Type B pancreatic cell (in vitro differentiated cells): ENCODE measurements around the gene SDCBP2. TPM values are rescaled to one million over a fixed set of nuclear protein-coding genes. Genes with fewer than 3 reads are reported as not detected.

Experiments used
- DNase-seq: peaks from one replicate; pipeline ENCODE4 v3.0.0; 2021; ENCODE audit warnings: mixed read lengths; ENCODE audit not compliant: unreplicated experiment; ENCODE audit errors: extremely low spot score
- H3K27ac Mint-ChIP-seq: 2 replicates; pipeline ENCODE4 v1.8.0; 2021; ENCODE audit warnings: mild to moderate bottlenecking, mixed read lengths
- H3K27me3 Mint-ChIP-seq: 2 replicates; pipeline ENCODE4 v1.8.0; 2021; ENCODE audit warnings: mixed read lengths
- H3K36me3 Mint-ChIP-seq: 2 replicates; pipeline ENCODE4 v1.8.0; 2021; ENCODE audit warnings: mixed read lengths
- H3K4me1 Mint-ChIP-seq: one replicate; pipeline ENCODE4 v1.8.0; 2021; ENCODE audit warnings: mixed read lengths; ENCODE audit not compliant: unreplicated experiment
- H3K4me3 Mint-ChIP-seq: 2 replicates; pipeline ENCODE4 v1.8.0; 2021; ENCODE audit warnings: mild to moderate bottlenecking, mixed read lengths
- H3K9me3 Mint-ChIP-seq: 2 replicates; pipeline ENCODE4 v1.8.0; 2021; ENCODE audit warnings: mixed read lengths
- total RNA-seq: library from RNA; stranded (reverse); gene quantifications from 2 replicates; pipeline ENCODE4 v1.2.1, GENCODE V29; 2021; ENCODE audit warnings: low replicate concordance
- TF ChIP-seq, protein P1 (sequence below): fragments of 200-600 bp; sonication (generic); conservative IDR thresholded peaks from 2 replicates; pipeline ENCODE4 v1.5.0; 2021; ENCODE audit warnings: antibody characterized with exemption, mild to moderate bottlenecking

The SDCBP2 gene
- total RNA-seq, 1 donor from 2014 or later, result 4.9 TPM

DNA sequence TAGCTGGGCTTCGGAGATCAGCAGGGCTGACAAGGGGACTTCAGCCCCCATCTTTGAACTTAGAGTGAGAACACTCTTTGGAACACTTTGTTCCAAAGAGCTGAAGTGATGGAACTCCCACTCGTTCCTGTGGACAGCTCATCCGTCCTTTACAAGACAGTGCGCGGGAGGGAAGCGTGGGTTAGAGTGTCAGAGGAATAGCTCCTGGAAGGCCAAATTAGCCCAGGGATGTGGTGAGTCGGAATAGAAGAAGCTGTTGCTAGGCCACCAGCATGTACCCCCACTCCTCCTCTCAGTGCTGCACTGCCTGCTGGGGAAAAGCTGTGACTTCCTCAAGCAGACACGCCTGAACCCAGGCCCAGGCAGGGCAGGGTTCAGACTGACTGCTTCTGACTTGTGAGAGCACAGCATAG lies 1.7 kb downstream of the SDCBP2 start:
- H3K4me1 Mint-ChIP-seq, result peaks cover 19% of the 10 kb centered on the region
- H3K27ac Mint-ChIP-seq, result no peak overlapping the region
- no peaks in the 10 kb centered on the region for H3K27me3 Mint-ChIP-seq
- no peaks in the 10 kb centered on the region for H3K36me3 Mint-ChIP-seq
- H3K9me3 Mint-ChIP-seq, result no peaks in the 10 kb centered on the region
- TF ChIP-seq, protein P1, sequence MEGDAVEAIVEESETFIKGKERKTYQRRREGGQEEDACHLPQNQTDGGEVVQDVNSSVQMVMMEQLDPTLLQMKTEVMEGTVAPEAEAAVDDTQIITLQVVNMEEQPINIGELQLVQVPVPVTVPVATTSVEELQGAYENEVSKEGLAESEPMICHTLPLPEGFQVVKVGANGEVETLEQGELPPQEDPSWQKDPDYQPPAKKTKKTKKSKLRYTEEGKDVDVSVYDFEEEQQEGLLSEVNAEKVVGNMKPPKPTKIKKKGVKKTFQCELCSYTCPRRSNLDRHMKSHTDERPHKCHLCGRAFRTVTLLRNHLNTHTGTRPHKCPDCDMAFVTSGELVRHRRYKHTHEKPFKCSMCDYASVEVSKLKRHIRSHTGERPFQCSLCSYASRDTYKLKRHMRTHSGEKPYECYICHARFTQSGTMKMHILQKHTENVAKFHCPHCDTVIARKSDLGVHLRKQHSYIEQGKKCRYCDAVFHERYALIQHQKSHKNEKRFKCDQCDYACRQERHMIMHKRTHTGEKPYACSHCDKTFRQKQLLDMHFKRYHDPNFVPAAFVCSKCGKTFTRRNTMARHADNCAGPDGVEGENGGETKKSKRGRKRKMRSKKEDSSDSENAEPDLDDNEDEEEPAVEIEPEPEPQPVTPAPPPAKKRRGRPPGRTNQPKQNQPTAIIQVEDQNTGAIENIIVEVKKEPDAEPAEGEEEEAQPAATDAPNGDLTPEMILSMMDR, result no peak
- no peak overlapping the region for H3K4me3 Mint-ChIP-seq
- peak; percentile 51 for DNase-seq

DNA sequence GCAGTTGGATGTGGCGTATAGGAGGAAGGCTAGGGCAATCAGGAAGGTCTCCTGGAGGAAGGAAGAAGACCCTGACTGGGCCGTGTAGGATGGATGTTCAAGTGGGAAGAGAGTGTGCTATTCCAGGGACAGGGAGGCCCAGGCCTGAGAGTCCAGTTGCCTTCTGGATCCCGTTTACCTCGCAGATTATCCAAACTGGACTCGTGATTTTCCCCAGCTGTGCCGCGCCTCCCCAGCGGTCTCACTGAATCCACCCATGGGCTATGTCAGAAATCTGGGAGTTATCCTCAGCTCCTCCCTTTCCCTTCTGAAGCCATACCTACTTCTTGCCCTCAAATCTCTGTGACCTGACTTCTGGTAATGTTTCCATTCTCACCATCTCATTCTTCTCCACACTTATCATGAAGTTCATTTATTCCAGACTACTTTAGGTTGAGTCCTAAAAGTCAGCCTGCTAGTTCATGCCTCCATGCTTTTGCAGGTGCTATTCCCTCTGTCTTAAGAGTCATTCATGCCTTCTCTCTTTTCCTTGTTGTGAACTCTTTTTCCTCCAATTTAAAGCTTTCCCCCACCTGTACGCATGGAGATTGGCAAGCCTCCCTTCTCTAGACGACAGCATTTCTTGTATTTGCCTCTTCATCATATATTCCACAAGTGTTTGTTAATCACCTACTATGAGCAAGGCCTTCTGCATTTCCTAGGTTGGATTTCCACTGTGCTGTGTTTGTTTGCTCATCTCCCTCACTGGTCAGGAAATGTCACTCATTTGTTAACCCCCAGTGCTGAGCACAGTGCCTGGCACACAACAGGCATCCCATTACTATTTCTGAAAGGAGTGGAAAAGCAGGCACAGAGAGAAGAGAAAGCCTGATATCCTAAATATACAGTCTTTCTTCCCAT lies 2.7 kb downstream of the SDCBP2 start:
- H3K27me3 Mint-ChIP-seq, result peaks cover 6% of the 10 kb centered on the region
- H3K4me3 Mint-ChIP-seq, result no peak overlapping the region
- TF ChIP-seq, protein P1, result no peak
- peaks cover 19% of the 10 kb centered on the region for H3K4me1 Mint-ChIP-seq
- DNase-seq, result peak; percentile 55
- no peaks in the 10 kb centered on the region for H3K9me3 Mint-ChIP-seq
- H3K27ac Mint-ChIP-seq, result no peak overlapping the region
- H3K36me3 Mint-ChIP-seq, result no peaks in the 10 kb centered on the region

DNA sequence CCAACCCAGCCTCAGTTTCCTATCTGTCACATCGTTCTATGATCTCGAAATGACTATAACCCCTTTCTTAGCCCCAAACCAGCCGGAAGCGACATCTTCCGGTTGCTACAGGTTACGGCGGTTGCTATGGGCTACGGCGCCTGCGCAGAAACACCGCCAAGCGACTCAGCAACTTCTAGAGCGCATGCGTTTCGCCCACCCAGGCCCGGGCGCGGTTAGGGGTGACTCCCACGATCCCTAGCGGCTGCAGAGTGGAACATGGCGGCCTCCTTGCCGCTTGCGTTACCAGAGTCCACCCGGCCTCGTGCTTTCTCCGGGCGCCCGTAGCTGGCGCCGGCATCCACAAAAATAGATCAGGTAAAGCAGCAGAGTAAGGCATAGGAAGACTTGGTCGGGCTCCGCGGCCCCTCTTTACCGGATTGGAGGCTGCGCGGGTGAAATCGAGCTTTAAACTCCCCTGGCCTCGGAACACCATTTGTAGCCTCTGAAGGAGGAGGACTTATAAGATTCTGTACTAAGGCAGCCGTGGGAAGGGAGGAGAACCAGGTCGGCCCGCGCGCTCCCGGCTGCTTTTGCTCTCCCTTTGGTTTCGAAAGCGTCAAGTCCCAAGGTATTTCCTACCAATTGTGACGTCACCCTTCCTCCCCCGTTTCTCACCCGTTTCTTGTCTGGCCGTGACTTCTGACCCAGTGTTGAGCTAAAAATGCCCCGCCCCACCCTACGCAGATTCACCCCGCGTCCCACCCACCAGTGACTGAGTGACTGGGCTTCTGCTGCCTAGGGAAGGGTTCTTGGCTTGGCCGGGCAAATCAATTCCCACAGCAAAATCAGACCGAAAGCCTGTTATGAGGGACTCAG lies 3.5 kb downstream of the SDCBP2 start:
- peak; percentile 98 for DNase-seq
- H3K4me1 Mint-ChIP-seq, result peaks cover 19% of the 10 kb centered on the region
- no peak overlapping the region for H3K4me3 Mint-ChIP-seq
- no peak overlapping the region for H3K27ac Mint-ChIP-seq
- no peaks in the 10 kb centered on the region for H3K36me3 Mint-ChIP-seq
- TF ChIP-seq, protein P1, result peak; percentile 58
- H3K9me3 Mint-ChIP-seq, result no peaks in the 10 kb centered on the region
- H3K27me3 Mint-ChIP-seq, result peaks cover 10% of the 10 kb centered on the region

DNA sequence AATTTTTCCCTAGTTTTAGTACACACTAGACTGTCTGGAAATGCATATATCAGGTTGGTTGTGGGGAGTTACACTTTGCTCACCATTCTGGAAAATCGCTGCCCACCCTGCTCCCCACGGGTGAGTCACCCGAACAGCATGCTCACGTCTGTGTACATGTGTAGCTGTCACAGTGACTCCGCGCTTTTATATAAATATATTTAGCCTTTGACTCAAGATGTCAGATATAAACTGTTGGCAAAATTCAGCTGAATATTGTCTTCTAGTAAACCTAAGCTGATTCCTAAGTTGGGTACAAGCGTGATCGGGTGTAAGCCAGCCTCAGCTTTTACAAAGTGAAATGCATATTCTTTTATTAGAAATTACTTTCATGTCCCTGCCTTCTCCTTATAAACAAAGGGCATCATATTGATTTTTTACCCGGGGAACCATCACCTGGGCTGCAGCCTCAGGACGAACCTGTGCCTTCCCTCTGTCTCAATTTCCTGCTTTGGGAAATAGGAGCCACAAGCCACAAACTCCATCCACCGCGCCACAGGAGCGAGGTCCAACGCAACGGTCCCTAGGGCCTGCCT lies 4.3 kb downstream of the SDCBP2 start:
- TF ChIP-seq, protein P1, result no peak
- peaks cover 17% of the 10 kb centered on the region for H3K4me1 Mint-ChIP-seq

DNA sequence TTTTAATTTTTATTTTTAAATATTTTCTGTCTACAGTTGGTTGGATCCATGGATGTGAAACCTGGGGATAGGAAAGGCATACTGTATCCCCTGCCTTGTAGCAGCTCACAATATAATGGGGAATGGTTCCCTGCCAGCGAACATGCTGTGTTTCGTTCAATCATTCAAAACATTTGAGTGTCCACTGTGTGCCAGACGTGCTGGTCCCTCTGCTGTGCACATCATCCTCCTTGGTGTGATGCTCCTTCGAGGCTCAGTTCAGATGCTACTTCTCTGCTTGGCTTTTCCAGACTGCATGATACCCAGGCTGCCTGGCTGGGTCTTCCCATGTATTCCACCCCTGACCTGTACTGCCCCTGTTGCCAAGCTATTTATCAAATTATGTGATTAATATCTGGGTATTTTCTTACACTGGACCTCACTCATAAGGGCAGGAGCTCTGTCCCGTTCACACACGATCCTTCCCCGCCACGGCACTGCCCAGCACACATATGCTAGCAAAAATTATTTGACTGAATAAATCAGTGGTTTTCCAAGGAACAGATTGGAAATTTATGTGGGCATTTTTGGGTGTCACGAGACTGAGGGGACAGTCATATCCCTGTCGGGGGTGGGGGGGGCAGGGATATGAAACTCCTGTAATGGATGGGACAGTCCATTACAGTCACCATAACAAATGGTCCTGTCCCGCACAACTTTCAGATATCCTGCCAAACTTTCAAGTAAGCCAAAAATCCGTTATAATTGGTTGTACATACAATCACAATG lies 4.9 kb downstream of the SDCBP2 start:
- Mint-ChIP-seq H3K9me3 (no peaks in the 10 kb centered on the region), H3K36me3 (no peaks in the 10 kb centered on the region), H3K4me1 (peaks cover 11% of the 10 kb centered on the region), H3K4me3 (peak overlapping the region; percentile 16), H3K27me3 (peaks cover 11% of the 10 kb centered on the region), H3K27ac (no peak overlapping the region)
- TF ChIP-seq, protein P1, result no peak
- peak; percentile 24 for DNase-seq

More for the DNA sequence above, 4.3 kb downstream of the SDCBP2 start:
- H3K9me3 Mint-ChIP-seq, result no peaks in the 10 kb centered on the region
- no peaks in the 10 kb centered on the region for H3K36me3 Mint-ChIP-seq
- H3K27ac Mint-ChIP-seq, result no peak overlapping the region
- DNase-seq, result peak; percentile 53
- peaks cover 11% of the 10 kb centered on the region for H3K27me3 Mint-ChIP-seq
- H3K4me3 Mint-ChIP-seq, result peak overlapping the region; percentile 14
